C4-2B (cell line): ENCODE results near the gene AHRR.

Experiments used
- ZFX ChIP-seq: fragments of 450-650 bp; IDR thresholded peaks from 2 replicates; pipeline ENCODE4 v1.6.1; 2017
- TF ChIP-seq, protein P1 (sequence below): fragments of 450-650 bp; conservative IDR thresholded peaks from 2 replicates; pipeline ENCODE4 v1.5.1; 2017; ENCODE audit warnings: mild to moderate bottlenecking

DNA sequence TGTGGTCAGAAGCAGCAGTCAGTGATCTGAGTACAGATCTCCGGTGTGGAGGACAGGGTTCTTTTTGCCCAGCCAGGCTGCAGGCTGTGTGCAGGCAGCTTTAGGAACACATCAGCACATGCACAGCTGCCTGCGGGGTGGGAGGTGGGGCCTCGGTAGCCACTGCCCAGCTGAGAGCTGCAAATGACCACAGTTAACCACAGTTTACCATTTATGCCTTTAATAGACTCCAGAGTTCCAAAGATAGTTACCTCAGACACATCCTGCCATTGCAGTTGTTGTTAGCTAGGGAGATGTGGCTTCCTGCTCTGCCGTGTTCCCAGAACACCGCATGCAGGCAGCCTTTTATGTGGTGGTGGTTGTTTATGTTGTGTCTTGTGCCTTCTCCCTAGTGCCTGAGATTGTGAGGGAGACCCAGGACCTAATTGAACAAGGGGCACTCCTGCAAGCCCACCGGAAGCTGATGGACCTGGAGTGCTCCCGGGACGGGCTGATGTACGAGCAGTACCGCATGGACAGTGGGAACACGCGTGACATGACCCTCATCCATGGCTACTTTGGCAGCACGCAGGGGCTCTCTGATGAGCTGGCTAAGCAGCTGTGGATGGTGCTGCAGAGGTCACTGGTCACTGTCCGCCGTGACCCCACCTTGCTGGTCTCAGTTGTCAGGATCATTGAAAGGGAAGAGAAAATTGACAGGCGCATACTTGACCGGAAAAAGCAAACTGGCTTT lies 131.6 kb downstream of the AHRR start:
- TF ChIP-seq, protein P1, sequence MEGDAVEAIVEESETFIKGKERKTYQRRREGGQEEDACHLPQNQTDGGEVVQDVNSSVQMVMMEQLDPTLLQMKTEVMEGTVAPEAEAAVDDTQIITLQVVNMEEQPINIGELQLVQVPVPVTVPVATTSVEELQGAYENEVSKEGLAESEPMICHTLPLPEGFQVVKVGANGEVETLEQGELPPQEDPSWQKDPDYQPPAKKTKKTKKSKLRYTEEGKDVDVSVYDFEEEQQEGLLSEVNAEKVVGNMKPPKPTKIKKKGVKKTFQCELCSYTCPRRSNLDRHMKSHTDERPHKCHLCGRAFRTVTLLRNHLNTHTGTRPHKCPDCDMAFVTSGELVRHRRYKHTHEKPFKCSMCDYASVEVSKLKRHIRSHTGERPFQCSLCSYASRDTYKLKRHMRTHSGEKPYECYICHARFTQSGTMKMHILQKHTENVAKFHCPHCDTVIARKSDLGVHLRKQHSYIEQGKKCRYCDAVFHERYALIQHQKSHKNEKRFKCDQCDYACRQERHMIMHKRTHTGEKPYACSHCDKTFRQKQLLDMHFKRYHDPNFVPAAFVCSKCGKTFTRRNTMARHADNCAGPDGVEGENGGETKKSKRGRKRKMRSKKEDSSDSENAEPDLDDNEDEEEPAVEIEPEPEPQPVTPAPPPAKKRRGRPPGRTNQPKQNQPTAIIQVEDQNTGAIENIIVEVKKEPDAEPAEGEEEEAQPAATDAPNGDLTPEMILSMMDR, result no peak
- no peak for TF ChIP-seq ZFX
